IgD-negative memory B cell (primary cell): ENCODE measurements around the gene CCNF. TPM values are rescaled to one million over a fixed set of nuclear protein-coding genes. Genes with fewer than 3 reads are reported as not detected.
A peak's percentile ranks its signal among the peaks of the same experiment; 100 is the strongest.
"Not testable (repeated sequence)": the region's sequence is repeated elsewhere in the genome, so short reads cannot be mapped to it uniquely, and the experiment has no call there.

Source experiments
- H3K27ac Mint-ChIP-seq, 3 donors: one replicate each; pipeline ENCODE4 v1.8.0; 2020 to 2022; ENCODE audit warnings: mild to moderate bottlenecking in 3 of 3, mixed read lengths in 3 of 3, moderate library complexity in 1 of 3
- H3K27me3 Mint-ChIP-seq: one replicate; pipeline ENCODE4 v1.8.0; 2021; ENCODE audit warnings: mixed read lengths
- H3K36me3 Mint-ChIP-seq: one replicate; pipeline ENCODE4 v1.8.0; 2020; ENCODE audit warnings: mild to moderate bottlenecking, mixed read lengths
- H3K4me1 Mint-ChIP-seq, 3 donors: one replicate each; pipeline ENCODE4 v1.8.0; 2020 to 2022; ENCODE audit warnings: mixed read lengths in 3 of 3, mild to moderate bottlenecking in 1 of 3
- H3K4me3 Mint-ChIP-seq, 4 donors: one replicate each; pipeline ENCODE4 v1.8.0; 2020 to 2022; ENCODE audit warnings: mild to moderate bottlenecking in 4 of 4, mixed read lengths in 4 of 4, moderate library complexity in 3 of 4
- H3K9me3 Mint-ChIP-seq, 3 donors: one replicate each; pipeline ENCODE4 v1.8.0; 2020 to 2021; ENCODE audit warnings: mixed read lengths in 3 of 3, mild to moderate bottlenecking in 1 of 3
- polyA plus RNA-seq: library from polyadenylated mRNA; unstranded; fragments of 300-500 nt; fragmentation: Illumina TruSeq; gene quantifications from one replicate; pipeline ENCODE4 v1.2.3, GENCODE V29; 2021

CCNF gene
- polyA plus RNA-seq, 1 donor from 2014 or later: 5.6 TPM

- H3K4me1 Mint-ChIP-seq: peaks cover 2 to 8% (median 6%) of the 10 kb centered on the region in 3 donors
- peak overlapping the region; percentile 67 to 80 (median 75) for H3K27ac Mint-ChIP-seq
- H3K36me3 Mint-ChIP-seq: no peaks in the 10 kb centered on the region
- peaks cover 10% of the 10 kb centered on the region for H3K27me3 Mint-ChIP-seq
- H3K4me3 Mint-ChIP-seq: peak overlapping the region in 3 of 4 donors; percentile 34 to 85 (median 84)
- no peaks in the 10 kb centered on the region for H3K9me3 Mint-ChIP-seq
Observed at GRCh38 chr16:2476741-2477140, 47.5 kb downstream of the CCNF start.

DNA sequence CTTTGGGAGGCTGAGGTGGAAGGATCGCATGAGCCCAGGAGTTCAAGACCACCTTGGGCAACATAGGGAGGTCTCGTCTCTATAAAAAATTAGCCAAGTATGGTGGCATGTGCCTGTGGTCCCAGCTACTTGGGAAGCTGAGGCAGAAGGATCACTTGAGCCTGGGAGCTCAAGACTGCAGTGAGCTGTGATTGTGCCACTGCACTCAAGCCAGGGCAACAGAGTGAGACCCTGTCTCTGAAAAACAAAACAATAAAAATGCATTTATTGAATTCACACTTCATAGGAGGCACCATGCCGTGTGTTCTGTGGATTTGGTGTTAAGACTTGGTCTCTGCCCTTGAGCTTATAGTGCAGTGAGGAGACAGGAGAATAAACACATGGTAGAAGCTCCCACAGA lies 48.1 kb downstream of the CCNF start:
- Mint-ChIP-seq H3K27me3 (peaks cover 10% of the 10 kb centered on the region), H3K4me1 (peaks cover 2 to 8% (median 6%) of the 10 kb centered on the region in 3 donors), H3K36me3 (no peaks in the 10 kb centered on the region), H3K4me3 (peak overlapping the region in 1 of 4 donors; percentile 85), H3K9me3 (no peaks in the 10 kb centered on the region), H3K27ac (peak overlapping the region in 1 of 3 donors; percentile 80)

- Mint-ChIP-seq H3K27me3 (peaks cover 2% of the 10 kb centered on the region), H3K27ac (no peak overlapping the region), H3K4me1 (peaks cover 2 to 6% (median 6%) of the 10 kb centered on the region in 3 donors), H3K36me3 (no peaks in the 10 kb centered on the region), H3K9me3 (no peaks in the 10 kb centered on the region), H3K4me3 (peak overlapping the region in 2 of 4 donors; percentile 29 to 40)
Observed at GRCh38 chr16:2478279-2478678, 49.0 kb downstream of the CCNF start.

DNA sequence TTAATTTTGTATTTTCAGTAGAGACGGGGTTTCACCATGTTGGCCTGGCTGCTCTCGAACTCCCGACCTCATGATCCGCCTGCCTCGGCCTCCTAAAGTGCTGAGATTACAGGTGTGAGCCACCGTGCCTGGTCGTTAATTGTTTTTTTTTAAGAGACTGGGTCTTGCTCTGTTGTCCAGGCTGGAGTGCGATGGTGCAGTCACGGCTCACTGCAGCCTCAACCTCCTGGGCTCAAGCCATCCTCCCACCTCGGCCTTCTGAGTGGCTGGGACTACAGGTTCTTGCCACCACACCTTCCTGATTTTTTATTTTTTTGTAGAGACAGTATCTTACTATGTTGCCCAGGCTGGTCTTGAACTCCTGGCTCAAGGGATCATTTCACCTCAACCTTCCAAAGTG lies 50.7 kb downstream of the CCNF start:
- not testable (repeated sequence) for H3K4me1 Mint-ChIP-seq, H3K36me3 Mint-ChIP-seq, H3K9me3 Mint-ChIP-seq, H3K27ac Mint-ChIP-seq, H3K27me3 Mint-ChIP-seq
- peak overlapping the region in 1 of 4 donors; percentile 57 for H3K4me3 Mint-ChIP-seq

- Mint-ChIP-seq H3K4me1 (peaks cover 3 to 6% (median 4%) of the 10 kb centered on the region in 3 donors), H3K9me3 (no peaks in the 10 kb centered on the region), H3K27ac (peak overlapping the region in 1 of 3 donors; percentile 14)
Observed at GRCh38 chr16:2480948-2481347, 51.7 kb downstream of the CCNF start.

GRCh38 chr16:2481676-2482075 lies 52.4 kb downstream of the CCNF start:
- peaks cover 4 to 6% (median 5%) of the 10 kb centered on the region in 3 donors for H3K4me1 Mint-ChIP-seq

More at GRCh38 chr16:2480948-2481347, 51.7 kb downstream of the CCNF start:
- Mint-ChIP-seq H3K36me3 (no peaks in the 10 kb centered on the region), H3K4me3 (no peak overlapping the region), H3K27me3 (no peaks in the 10 kb centered on the region)

GRCh38 chr16:2482249-2482648 lies 53.0 kb downstream of the CCNF start:
- H3K27me3 Mint-ChIP-seq: peaks cover under 1% of the 10 kb centered on the region
- peak overlapping the region in 1 of 3 donors; percentile 85 for H3K27ac Mint-ChIP-seq
- no peak overlapping the region for H3K4me3 Mint-ChIP-seq
- H3K9me3 Mint-ChIP-seq: no peaks in the 10 kb centered on the region
- peaks cover 3% of the 10 kb centered on the region for H3K36me3 Mint-ChIP-seq
- peaks cover 4 to 9% (median 7%) of the 10 kb centered on the region in 3 donors for H3K4me1 Mint-ChIP-seq

More at GRCh38 chr16:2481676-2482075, 52.4 kb downstream of the CCNF start:
- Mint-ChIP-seq H3K27me3 (no peaks in the 10 kb centered on the region), H3K4me3 (no peak overlapping the region), H3K27ac (no peak overlapping the region), H3K36me3 (no peaks in the 10 kb centered on the region), H3K9me3 (no peaks in the 10 kb centered on the region)

- peaks cover 5% of the 10 kb centered on the region for H3K36me3 Mint-ChIP-seq
- H3K27me3 Mint-ChIP-seq: peaks cover 2% of the 10 kb centered on the region
- no peak overlapping the region for H3K4me3 Mint-ChIP-seq
- H3K27ac Mint-ChIP-seq: peak overlapping the region in 1 of 3 donors; percentile 85
- H3K4me1 Mint-ChIP-seq: peaks cover 7 to 12% (median 11%) of the 10 kb centered on the region in 3 donors
- no peaks in the 10 kb centered on the region for H3K9me3 Mint-ChIP-seq
Observed at GRCh38 chr16:2482708-2483534, 53.7 kb downstream of the CCNF start.

- H3K4me3 Mint-ChIP-seq: peak overlapping the region in 1 of 4 donors; percentile 44
- H3K4me1 Mint-ChIP-seq: peaks cover 7 to 12% (median 11%) of the 10 kb centered on the region in 3 donors
- H3K9me3 Mint-ChIP-seq: no peaks in the 10 kb centered on the region
- H3K27ac Mint-ChIP-seq: peak overlapping the region in 2 of 3 donors; percentile 7 to 71
- peaks cover 2% of the 10 kb centered on the region for H3K27me3 Mint-ChIP-seq
- H3K36me3 Mint-ChIP-seq: peaks cover 5% of the 10 kb centered on the region
Observed at GRCh38 chr16:2483939-2484897, 55.0 kb downstream of the CCNF start.

GRCh38 chr16:2484898-2485508 lies 55.8 kb downstream of the CCNF start:
- H3K36me3 Mint-ChIP-seq: peaks cover 5% of the 10 kb centered on the region
- H3K4me1 Mint-ChIP-seq: peaks cover 7 to 12% (median 11%) of the 10 kb centered on the region in 3 donors
- peaks cover 2% of the 10 kb centered on the region for H3K27me3 Mint-ChIP-seq
- H3K27ac Mint-ChIP-seq: peak overlapping the region in 1 of 3 donors; percentile 71
- H3K4me3 Mint-ChIP-seq: peak overlapping the region in 2 of 4 donors; percentile 8 to 44
- no peaks in the 10 kb centered on the region for H3K9me3 Mint-ChIP-seq

GRCh38 chr16:2485811-2486507 lies 56.7 kb downstream of the CCNF start:
- peaks cover 5% of the 10 kb centered on the region for H3K36me3 Mint-ChIP-seq
- no peak overlapping the region for H3K27ac Mint-ChIP-seq
- H3K9me3 Mint-ChIP-seq: no peaks in the 10 kb centered on the region
- H3K4me1 Mint-ChIP-seq: peaks cover 7 to 12% (median 11%) of the 10 kb centered on the region in 3 donors
- peaks cover 2% of the 10 kb centered on the region for H3K27me3 Mint-ChIP-seq
- peak overlapping the region in 1 of 4 donors; percentile 73 for H3K4me3 Mint-ChIP-seq

- peak overlapping the region; percentile 15 to 89 (median 89) for H3K27ac Mint-ChIP-seq
- peaks cover 2% of the 10 kb centered on the region for H3K27me3 Mint-ChIP-seq
- H3K4me1 Mint-ChIP-seq: peaks cover 7 to 12% (median 11%) of the 10 kb centered on the region in 3 donors
- H3K9me3 Mint-ChIP-seq: no peaks in the 10 kb centered on the region
- H3K4me3 Mint-ChIP-seq: peak overlapping the region; percentile 0 to 73 (median 70)
- peaks cover 5% of the 10 kb centered on the region for H3K36me3 Mint-ChIP-seq
Observed at GRCh38 chr16:2486645-2487516, 57.6 kb downstream of the CCNF start.

DNA sequence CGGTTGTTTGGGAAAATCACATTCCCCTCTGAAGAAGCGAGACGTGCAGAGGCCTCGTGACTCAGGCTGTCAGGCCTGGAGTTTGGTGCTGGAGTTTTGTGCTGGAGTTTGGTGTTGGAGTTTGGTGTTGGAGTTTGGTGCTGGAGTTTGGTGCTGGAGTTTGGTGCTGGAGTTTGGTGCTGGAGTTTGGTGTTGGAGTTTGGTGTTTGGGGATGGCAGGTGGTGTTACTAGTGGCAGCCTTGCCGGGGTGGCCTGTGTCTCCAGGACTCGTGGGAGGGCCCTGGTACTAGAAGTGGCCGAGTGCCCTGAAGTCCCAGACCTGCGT lies 58.2 kb downstream of the CCNF start:
- peaks cover 5% of the 10 kb centered on the region for H3K36me3 Mint-ChIP-seq
- H3K4me3 Mint-ChIP-seq: peak overlapping the region in 3 of 4 donors; percentile 0 to 73 (median 68)
- H3K9me3 Mint-ChIP-seq: no peaks in the 10 kb centered on the region
- peak overlapping the region; percentile 15 to 89 (median 89) for H3K27ac Mint-ChIP-seq
- peaks cover 2% of the 10 kb centered on the region for H3K27me3 Mint-ChIP-seq
- H3K4me1 Mint-ChIP-seq: peaks cover 7 to 12% (median 11%) of the 10 kb centered on the region in 3 donors
